Upper lobe of left lung (tissue), 6 donors: Measurements from ENCODE around the gene MAP1LC3A. TPM values are rescaled to one million over a fixed set of nuclear protein-coding genes. Genes with fewer than 3 reads are reported as not detected.

Experiments used
- ATAC-seq, 2 donors: fragments of 200-7000 bp; cut with Tn5 transposase; one replicate each; pipeline ENCODE4 v1.9.1; 2022; ENCODE audit warnings: mild to moderate bottlenecking in 2 of 2, moderate library complexity in 2 of 2; ENCODE audit not compliant: low FRiP score in 2 of 2
- DNase-seq, 2 donors: peaks; one replicate each; pipeline ENCODE4 v3.0.0-alpha.2; 2019 to 2020
- H3K27ac ChIP-seq, 4 donors: fragments of 200-600 bp; sonication (generic); one replicate each; pipeline ENCODE4 v1.5.1; 2016 to 2019
- H3K27me3 ChIP-seq, 4 donors: fragments of 200-600 bp; sonication (generic); one replicate each; pipeline ENCODE4 v1.5.1; 2017 to 2019
- H3K36me3 ChIP-seq, 4 donors: fragments of 200-600 bp; sonication (generic); one replicate each; pipeline ENCODE4 v1.5.1; 2016 to 2019
- H3K4me1 ChIP-seq, 4 donors: fragments of 200-600 bp; sonication (generic); one replicate each; pipeline ENCODE4 v1.5.1; 2018 to 2019
- H3K4me3 ChIP-seq, 4 donors: fragments of 200-600 bp; sonication (generic); one replicate each; pipeline ENCODE4 v1.5.1; 2017 to 2019; ENCODE audit warnings: mild to moderate bottlenecking in 2 of 4, moderate library complexity in 1 of 4
- H3K9me3 ChIP-seq, 4 donors: fragments of 200-600 bp; sonication (generic); one replicate each; pipeline ENCODE4 v1.5.1; 2018 to 2019
- CTCF ChIP-seq, 6 experiments: fragments of 450-650 bp in 4 of 6; fragments of 200-600 bp in 2 of 6; sonication (generic) in 2 of 6; IDR thresholded peaks; one replicate each; pipeline ENCODE4 v1.5.1; 2016 to 2019; ENCODE audit warnings: antibody characterized with exemption in 6 of 6
- EP300 ChIP-seq, 4 donors: sonication (generic); formaldehyde crosslinking; IDR thresholded peaks; one replicate each; pipeline ENCODE4 v1.5.1; 2017; ENCODE audit warnings: antibody characterized with exemption in 4 of 4, control low read depth in 2 of 4
- POLR2A ChIP-seq, 4 donors: fragments of 450-650 bp; IDR thresholded peaks; one replicate each; pipeline ENCODE4 v1.5.1; 2016 to 2017; ENCODE audit warnings: antibody characterized with exemption in 4 of 4, mild to moderate bottlenecking in 2 of 4
- POLR2AphosphoS5 ChIP-seq, 2 donors: sonication (generic); formaldehyde crosslinking; IDR thresholded peaks; one replicate each; pipeline ENCODE4 v1.5.1; 2017; ENCODE audit warnings: antibody characterized with exemption in 2 of 2
- WGBS, 2 donors: methylation state at CpG; one replicate each; pipeline ENCODE4 v1.1.5; 2017 to 2018; 5-methylcytosine and 5-hydroxymethylcytosine counted together
- total RNA-seq, 6 donors: library from RNA; depleted of rRNA in 4 of 6; stranded (reverse); fragments of >200 nt in 4 of 6; gene quantifications; one replicate each; pipeline versions ENCODE4 v1.1.0 to v1.2.1, GENCODE V29; 2016 to 2021
- donor health status: DM: no; HTN: no; CAD: no; lungs with moderate emphysema.
- donor health status: DM: no; HTN: yes; CAD: no; lungs with severe emphysema.

MAP1LC3A gene
- total RNA-seq, 6 donors from 2014 or later, result 41.9 to 148 (median 71.8) TPM

- 24 to 35% methylated on average over 11 of the region's 11 CpGs for WGBS, 2 donors
- H3K9me3 ChIP-seq, result no peaks in the 10 kb centered on the region
- peaks cover 6 to 25% (median 11%) of the 10 kb centered on the region in 4 donors for H3K4me1 ChIP-seq
- no peaks in the 10 kb centered on the region for H3K27me3 ChIP-seq
- no peak for ATAC-seq
- DNase-seq, result no peak
- no peaks in the 10 kb centered on the region for H3K36me3 ChIP-seq
- no peak for TF ChIP-seq POLR2A (IDR thresholded peaks at IDR 0.05)
- no peak for TF ChIP-seq POLR2AphosphoS5 (IDR thresholded peaks at IDR 0.05)
- TF ChIP-seq CTCF (IDR thresholded peaks at IDR 0.05), result no peak
- TF ChIP-seq EP300 (IDR thresholded peaks at IDR 0.05), result no peak
- peak overlapping the region; percentile 93 to 98 (median 94) for H3K27ac ChIP-seq
- peak overlapping the region; percentile 72 to 90 (median 80) for H3K4me3 ChIP-seq
These were observed 590 bp upstream of the MAP1LC3A start for GRCh38 chr20:34557936-34558319.

- Histone ChIP-seq H3K4me3 (peak overlapping the region; percentile 72 to 90 (median 80)), H3K27me3 (no peaks in the 10 kb centered on the region), H3K36me3 (no peaks in the 10 kb centered on the region), H3K9me3 (no peaks in the 10 kb centered on the region), H3K27ac (peak overlapping the region; percentile 93 to 98 (median 94)), H3K4me1 (peaks cover 6 to 18% (median 9%) of the 10 kb centered on the region in 4 donors)
- no peak for ATAC-seq
- WGBS, 2 donors, result 73 to 75% methylated on average over 24 to 37 of the region's 43 CpGs
- TF ChIP-seq POLR2A (IDR thresholded peaks at IDR 0.05) (no peak), EP300 (IDR thresholded peaks at IDR 0.05) (no peak), POLR2AphosphoS5 (IDR thresholded peaks at IDR 0.05) (no peak), CTCF (IDR thresholded peaks at IDR 0.05) (no peak)
- DNase-seq, result peak in 1 of 2 donors; percentile 86
These were observed 1.0 kb downstream of the MAP1LC3A start for GRCh38 chr20:34559311-34560140.

- H3K4me3 ChIP-seq, result no peak overlapping the region
- H3K36me3 ChIP-seq, result no peaks in the 10 kb centered on the region
- no peak for TF ChIP-seq POLR2AphosphoS5 (IDR thresholded peaks at IDR 0.05)
- TF ChIP-seq POLR2A (IDR thresholded peaks at IDR 0.05), result no peak
- TF ChIP-seq EP300 (IDR thresholded peaks at IDR 0.05), result no peak
- TF ChIP-seq CTCF (IDR thresholded peaks at IDR 0.05), result no peak
- H3K4me1 ChIP-seq, result peaks cover 6 to 18% (median 9%) of the 10 kb centered on the region in 4 donors
- H3K27me3 ChIP-seq, result no peaks in the 10 kb centered on the region
- peak overlapping the region in 3 of 4 donors; percentile 93 to 98 (median 94) for H3K27ac ChIP-seq
- 81 to 90% methylated on average over 4 to 12 of the region's 12 CpGs for WGBS, 2 donors
- ATAC-seq, result no peak
- DNase-seq, result no peak
- H3K9me3 ChIP-seq, result no peaks in the 10 kb centered on the region
These were observed 1.6 kb downstream of the MAP1LC3A start for GRCh38 chr20:34560141-34560523.

- no peak overlapping the region for H3K4me3 ChIP-seq
- peaks cover 6 to 18% (median 9%) of the 10 kb centered on the region in 4 donors for H3K4me1 ChIP-seq
- 90 to 100% methylated on average over 2 to 7 of the region's 7 CpGs for WGBS, 2 donors
- DNase-seq, result no peak
- no peaks in the 10 kb centered on the region for H3K27me3 ChIP-seq
- no peaks in the 10 kb centered on the region for H3K36me3 ChIP-seq
- no peaks in the 10 kb centered on the region for H3K9me3 ChIP-seq
- no peak for TF ChIP-seq EP300 (IDR thresholded peaks at IDR 0.05)
- no peak for TF ChIP-seq CTCF (IDR thresholded peaks at IDR 0.05)
- TF ChIP-seq POLR2AphosphoS5 (IDR thresholded peaks at IDR 0.05), result no peak
- no peak for TF ChIP-seq POLR2A (IDR thresholded peaks at IDR 0.05)
- ATAC-seq, result no peak
- no peak overlapping the region for H3K27ac ChIP-seq
These were observed 2.1 kb downstream of the MAP1LC3A start for GRCh38 chr20:34560614-34561013.
